HL-60 (cell line): Measurements from ENCODE around the gene XYLT1.

Experiments
- GABPA ChIP-seq: IDR thresholded peaks from 2 replicates; pipeline ENCODE4 v1.6.1; 2012; ENCODE audit warnings: low read depth
- POLR2AphosphoS5 ChIP-seq: IDR thresholded peaks from 2 replicates; pipeline ENCODE4 v1.6.1; 2012; ENCODE audit warnings: low read depth
- TF ChIP-seq, protein P1 (sequence below): IDR thresholded peaks from one replicate; pipeline ENCODE4 v1.5.1; 2011; ENCODE audit warnings: low read length, control low read depth, inconsistent platforms; ENCODE audit not compliant: insufficient read depth
- TF ChIP-seq, protein P2 (sequence below): IDR thresholded peaks from 2 replicates; pipeline ENCODE4 v1.6.1; 2012; ENCODE audit warnings: low read depth; ENCODE audit not compliant: insufficient replicate concordance

DNA sequence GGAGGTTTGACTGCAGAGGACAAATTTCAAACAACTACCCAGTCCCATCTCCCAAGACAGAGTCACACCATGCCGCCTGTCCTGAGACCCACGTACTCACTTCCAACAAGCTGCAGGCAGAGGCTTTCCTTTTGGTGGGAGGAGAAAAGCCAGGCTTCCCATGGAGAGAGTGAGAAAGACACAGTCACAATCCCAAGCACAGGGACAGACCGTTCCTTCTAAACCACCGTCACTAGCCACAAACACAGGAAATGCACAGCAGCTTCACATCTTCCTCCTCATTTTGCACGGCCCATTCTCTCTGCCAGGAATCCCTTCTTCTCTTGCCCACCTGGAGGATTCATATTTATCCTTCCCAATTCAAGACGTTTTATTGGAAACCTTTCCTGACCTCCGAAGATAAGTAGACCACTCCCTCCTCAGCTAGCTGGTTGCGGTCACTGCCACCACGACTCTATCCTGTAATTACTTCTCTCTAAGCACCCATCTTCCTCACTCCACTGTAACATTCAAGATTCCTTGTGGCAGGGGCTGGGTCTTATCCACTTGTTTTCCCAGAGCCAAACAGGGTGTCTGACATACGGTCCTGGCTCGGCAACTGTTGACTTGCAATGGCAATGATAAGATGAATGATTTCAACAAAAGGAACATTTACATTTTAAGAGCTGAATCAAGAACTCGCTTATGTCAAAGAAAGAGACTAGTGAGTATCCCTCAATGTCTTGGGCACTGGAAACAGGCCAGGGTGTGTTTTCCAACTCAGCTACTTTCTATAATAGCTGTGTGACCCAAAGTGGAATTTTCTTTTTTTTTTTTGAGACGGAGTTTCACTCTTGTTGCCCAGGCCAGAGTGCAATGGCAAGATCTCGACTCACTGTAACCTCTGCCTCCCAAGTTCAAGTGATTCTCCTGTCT lies 87.6 kb downstream of the XYLT1 start:
- TF ChIP-seq, protein P1, sequence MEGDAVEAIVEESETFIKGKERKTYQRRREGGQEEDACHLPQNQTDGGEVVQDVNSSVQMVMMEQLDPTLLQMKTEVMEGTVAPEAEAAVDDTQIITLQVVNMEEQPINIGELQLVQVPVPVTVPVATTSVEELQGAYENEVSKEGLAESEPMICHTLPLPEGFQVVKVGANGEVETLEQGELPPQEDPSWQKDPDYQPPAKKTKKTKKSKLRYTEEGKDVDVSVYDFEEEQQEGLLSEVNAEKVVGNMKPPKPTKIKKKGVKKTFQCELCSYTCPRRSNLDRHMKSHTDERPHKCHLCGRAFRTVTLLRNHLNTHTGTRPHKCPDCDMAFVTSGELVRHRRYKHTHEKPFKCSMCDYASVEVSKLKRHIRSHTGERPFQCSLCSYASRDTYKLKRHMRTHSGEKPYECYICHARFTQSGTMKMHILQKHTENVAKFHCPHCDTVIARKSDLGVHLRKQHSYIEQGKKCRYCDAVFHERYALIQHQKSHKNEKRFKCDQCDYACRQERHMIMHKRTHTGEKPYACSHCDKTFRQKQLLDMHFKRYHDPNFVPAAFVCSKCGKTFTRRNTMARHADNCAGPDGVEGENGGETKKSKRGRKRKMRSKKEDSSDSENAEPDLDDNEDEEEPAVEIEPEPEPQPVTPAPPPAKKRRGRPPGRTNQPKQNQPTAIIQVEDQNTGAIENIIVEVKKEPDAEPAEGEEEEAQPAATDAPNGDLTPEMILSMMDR = no peak
- TF ChIP-seq, protein P2, sequence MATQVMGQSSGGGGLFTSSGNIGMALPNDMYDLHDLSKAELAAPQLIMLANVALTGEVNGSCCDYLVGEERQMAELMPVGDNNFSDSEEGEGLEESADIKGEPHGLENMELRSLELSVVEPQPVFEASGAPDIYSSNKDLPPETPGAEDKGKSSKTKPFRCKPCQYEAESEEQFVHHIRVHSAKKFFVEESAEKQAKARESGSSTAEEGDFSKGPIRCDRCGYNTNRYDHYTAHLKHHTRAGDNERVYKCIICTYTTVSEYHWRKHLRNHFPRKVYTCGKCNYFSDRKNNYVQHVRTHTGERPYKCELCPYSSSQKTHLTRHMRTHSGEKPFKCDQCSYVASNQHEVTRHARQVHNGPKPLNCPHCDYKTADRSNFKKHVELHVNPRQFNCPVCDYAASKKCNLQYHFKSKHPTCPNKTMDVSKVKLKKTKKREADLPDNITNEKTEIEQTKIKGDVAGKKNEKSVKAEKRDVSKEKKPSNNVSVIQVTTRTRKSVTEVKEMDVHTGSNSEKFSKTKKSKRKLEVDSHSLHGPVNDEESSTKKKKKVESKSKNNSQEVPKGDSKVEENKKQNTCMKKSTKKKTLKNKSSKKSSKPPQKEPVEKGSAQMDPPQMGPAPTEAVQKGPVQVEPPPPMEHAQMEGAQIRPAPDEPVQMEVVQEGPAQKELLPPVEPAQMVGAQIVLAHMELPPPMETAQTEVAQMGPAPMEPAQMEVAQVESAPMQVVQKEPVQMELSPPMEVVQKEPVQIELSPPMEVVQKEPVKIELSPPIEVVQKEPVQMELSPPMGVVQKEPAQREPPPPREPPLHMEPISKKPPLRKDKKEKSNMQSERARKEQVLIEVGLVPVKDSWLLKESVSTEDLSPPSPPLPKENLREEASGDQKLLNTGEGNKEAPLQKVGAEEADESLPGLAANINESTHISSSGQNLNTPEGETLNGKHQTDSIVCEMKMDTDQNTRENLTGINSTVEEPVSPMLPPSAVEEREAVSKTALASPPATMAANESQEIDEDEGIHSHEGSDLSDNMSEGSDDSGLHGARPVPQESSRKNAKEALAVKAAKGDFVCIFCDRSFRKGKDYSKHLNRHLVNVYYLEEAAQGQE = no peak
- no peak for TF ChIP-seq POLR2AphosphoS5
- TF ChIP-seq GABPA = no peak
